RCC 7860 (cell line): Measurements from ENCODE around the gene LITAFD.
A peak's percentile ranks its signal among the peaks of the same experiment; 100 is the strongest.
"Not testable (repeated sequence)": the region's sequence is repeated elsewhere in the genome, so short reads cannot be mapped to it uniquely, and the experiment has no call there.

Experiments used
- DNase-seq: peaks from one replicate; pipeline ENCODE4 v3.0.0-alpha.2; 2015; ENCODE audit warnings: low spot score
- FAIRE-seq: peaks from 2 replicates; lab custom pipeline; 2012; peaks lifted over from hg19 to GRCh38; lab: Jason Lieb, UNC

The LITAFD gene

DNA sequence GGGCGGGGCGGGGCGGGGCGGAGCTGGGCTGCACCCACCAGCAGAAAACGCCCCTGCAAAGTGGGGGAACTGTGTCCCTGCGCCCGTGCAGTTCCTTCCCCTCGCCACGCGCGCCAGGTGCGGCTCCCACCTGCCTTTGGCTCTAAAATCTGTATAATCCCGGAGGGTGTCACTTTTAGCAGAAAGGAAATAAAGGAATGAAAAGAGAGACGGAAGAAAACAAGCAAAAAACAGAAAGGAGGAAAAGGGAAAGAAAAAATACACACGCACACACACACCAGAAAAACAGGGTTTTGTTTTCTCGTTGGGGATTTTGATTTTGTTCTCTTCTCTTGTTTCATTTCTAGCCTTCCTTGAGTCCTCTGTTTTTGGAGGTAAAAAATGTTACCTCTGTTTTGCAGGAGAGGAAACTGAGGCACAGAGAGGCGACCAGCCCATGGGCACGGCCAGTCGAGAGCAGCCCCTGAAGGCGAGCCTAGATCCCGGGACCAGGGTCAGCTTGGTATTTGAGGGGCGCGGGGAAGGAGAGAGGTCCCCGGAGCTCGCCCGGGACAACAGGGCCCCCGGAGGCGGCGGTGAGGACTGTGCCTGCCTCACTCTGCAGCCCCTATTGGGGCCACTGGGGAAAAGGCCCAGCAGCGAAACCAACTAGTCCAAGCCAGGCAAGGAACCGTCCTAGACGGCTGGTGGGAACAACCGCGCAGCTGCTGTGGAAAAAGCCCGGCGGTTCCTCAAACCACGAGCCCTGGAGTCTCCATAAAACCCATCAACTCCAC is 12.8 kb upstream of the LITAFD start:
- DNase-seq (no peak), FAIRE-seq (no peak)

DNA sequence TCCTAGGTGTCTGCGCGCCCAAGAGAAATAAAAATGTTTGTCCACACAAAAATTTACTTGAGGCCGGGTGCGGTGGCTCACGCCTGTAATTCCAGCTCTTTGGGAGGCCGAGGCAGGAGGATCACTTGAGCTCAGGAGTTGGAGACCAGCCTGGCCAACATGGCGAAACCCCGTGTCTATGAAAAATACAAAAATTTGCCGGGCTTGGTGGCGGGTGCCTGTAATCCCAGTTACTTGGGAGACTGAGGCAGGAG is 12.2 kb upstream of the LITAFD start:
- not testable (repeated sequence) for DNase-seq, FAIRE-seq

GRCh38 chr16:8872071-8872470 is 10.1 kb upstream of the LITAFD start:
- DNase-seq (no peak), FAIRE-seq (no peak)

- no peak for DNase-seq
- no peak for FAIRE-seq
These were observed 8.9 kb upstream of the LITAFD start for GRCh38 chr16:8872967-8873865.

DNA sequence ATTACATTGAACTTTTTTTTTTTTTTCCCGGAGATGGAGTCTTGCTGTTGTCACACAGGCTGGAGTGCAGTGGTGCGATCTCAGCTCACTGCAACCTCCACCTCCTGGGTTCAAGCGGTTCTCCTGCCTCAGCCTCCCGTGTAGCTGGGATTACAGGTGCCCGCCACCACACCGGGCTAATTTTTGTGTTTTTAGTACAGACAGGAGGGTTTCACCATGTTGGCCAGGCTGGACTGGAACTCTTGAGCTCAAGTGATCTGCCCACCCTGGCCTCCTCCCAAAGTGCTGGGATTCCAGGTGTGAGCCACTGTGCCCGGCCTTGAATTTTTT is 8.3 kb upstream of the LITAFD start:
- FAIRE-seq, DNase-seq: not testable (repeated sequence)

GRCh38 chr16:8874388-8874787 is 7.8 kb upstream of the LITAFD start:
- FAIRE-seq (no peak), DNase-seq (no peak)

GRCh38 chr16:8875317-8875716 is 6.8 kb upstream of the LITAFD start:
- FAIRE-seq, DNase-seq: not testable (repeated sequence)

DNA sequence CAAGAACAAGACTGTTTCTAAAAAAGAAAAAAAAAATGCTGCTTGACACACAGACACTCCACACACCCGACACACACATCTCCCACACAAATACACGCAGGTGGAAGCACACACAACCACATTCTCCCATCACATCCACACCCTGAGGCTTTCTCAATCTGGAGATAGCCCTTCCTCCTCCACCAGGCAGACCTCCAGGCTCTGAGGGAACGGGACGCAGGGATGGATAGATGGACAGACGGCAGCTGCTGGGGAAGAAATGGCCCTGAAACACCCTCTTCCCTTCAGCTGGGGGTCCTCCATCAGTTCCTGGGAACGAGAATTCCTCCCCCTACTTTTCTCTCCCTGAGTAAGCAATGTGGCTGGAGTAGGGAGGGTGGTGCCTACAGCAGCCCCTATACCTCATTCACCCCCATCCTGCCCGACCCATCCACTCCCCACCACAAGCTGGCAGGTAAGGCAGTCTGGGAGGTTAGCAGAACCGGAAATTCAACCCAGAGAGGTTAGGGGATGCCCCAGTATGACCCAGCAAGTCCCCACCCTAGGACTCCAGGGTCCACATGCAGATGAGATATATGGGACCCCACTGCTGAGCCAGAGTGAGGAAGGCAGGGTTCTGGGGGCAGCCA is 4.1 kb upstream of the LITAFD start:
- no peak for DNase-seq
- FAIRE-seq: no peak

DNA sequence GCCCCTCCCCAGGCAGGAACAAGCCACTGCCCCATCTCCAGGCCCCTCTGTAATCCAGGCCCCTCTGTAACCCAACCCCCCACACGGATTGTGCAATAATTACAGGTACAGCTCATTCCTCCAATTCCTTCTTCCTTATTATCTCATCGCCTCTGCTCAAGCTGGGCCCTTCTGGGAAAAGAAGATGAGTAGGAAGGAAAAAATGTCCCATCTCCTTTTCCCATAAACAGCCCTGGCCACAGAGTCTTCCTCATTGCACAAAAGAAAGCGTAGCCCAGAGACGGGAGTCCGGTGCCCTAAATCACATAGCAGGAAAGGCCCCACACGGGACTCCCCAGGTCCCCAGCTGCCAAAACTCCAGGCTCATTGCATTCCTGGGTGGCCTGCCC is 3.6 kb upstream of the LITAFD start:
- DNase-seq (peak; percentile 84), FAIRE-seq (peak; percentile 74)

GRCh38 chr16:8880839-8881510 is 1.2 kb upstream of the LITAFD start:
- no peak for FAIRE-seq
- no peak for DNase-seq

DNA sequence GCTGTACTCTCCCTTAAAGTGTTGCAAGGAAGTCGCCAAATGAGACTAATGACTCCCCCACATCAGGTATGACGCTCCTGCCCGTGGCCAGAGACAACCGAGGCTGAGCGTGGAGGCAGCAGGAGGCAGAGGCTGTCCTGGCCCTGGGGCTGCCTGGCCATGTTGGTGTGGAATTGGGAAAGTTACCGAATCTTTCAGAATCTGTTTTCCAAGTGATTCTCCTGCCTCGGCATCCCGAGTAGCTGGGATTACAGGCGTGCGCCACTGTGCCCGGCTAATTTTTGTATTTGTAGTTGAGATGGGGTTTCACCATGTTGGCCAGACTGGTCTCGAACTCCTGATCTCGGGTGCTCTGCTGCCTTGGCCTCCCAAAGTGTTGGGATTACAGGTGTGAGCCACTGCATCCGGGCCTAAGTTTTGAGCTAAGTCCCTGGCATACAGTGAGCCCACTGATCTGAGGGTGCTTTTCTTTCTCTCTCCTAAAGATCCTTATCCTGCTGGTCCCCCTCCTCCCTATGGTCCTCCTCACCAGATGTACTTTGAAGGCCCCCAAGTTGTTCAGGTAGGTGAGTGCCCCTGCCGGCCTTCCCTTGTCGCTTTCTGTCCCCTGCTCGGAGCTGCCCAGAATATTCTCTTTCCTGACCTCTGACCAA is 700 bp downstream of the LITAFD start:
- FAIRE-seq: no peak
- DNase-seq: no peak

DNA sequence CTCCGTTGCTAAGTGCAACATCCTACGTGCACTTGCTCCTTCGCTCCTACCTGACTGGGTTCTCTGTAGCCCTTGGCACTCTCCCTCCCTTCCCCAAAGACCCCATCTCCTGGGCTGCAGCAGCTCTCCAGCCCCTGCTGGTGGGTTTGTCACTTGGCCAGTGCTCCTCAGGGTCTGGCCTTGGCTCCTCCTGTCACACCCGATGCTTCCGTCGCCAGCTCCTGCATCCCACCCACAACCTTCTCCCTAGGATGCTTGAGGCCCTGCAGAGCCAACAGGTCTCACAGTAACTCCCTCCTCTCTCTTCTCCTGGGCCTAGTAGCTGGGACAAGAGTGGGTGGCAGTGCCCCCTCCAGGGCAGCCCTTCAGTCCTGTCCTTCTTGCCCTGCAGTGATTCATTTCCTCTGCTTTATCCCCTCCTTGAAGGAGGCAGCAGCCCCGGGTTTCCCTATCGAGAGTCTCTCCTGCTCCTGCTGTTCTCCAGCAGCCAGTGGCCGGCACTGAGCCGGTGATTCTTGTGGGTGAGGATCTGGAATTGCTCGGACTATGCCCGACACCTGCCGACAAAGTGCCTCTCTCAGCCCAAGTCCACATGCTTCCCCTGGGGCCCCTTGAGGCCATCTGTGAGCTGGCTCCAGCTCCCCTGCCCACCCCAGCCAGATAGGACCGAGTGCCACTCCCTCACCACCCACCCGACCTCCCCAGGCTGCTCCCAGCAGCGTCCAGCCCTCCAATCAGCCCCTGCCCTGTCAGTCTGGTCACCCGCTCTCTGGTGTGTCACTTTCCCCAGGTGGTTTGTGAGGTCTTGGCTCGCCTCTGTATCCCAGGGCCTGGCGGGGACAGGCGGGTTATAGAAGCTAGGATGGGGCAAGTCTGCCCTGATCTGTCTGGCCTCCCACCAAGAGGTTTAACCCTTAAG is 3.8 kb downstream of the LITAFD start:
- FAIRE-seq (no peak), DNase-seq (peak; percentile 59)

GRCh38 chr16:8886593-8887430 is 4.7 kb downstream of the LITAFD start:
- no peak for DNase-seq
- FAIRE-seq: no peak

DNA sequence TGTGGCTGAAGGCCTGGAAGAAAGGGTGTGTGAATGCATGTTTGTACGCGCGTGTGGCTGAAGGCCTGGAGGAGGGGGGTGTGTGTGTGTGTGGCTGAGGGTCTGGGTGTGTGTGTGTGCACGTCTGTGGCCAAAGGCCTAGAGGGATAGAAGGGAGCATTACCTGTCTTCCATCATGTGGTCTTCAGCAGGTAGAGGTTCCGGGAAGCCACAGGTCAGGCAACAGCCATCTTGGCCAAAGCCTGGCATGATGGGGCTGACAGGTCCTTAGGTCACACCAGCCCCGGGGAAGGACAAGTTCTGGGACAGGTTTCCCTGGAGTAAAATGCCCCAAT is 5.2 kb downstream of the LITAFD start:
- FAIRE-seq (no peak), DNase-seq (no peak)

GRCh38 chr16:8887952-8888560 is 5.9 kb downstream of the LITAFD start:
- FAIRE-seq (peak; percentile 80), DNase-seq (peak; percentile 85)

- DNase-seq: no peak
- FAIRE-seq: no peak
These were observed 7.1 kb downstream of the LITAFD start for GRCh38 chr16:8888951-8889892.

- FAIRE-seq: no peak
- no peak for DNase-seq
These were observed 7.9 kb downstream of the LITAFD start for GRCh38 chr16:8889893-8890548.
